Smooth muscle cell (in vitro differentiated cells): Measurements from ENCODE around the gene GALK2. TPM values are rescaled to one million over a fixed set of nuclear protein-coding genes. Genes with fewer than 3 reads are reported as not detected.
"Not testable (repeated sequence)": the region's sequence is repeated elsewhere in the genome, so short reads cannot be mapped to it uniquely, and the experiment has no call there.

Experiments
- DNase-seq: peaks from one replicate; lab custom pipeline; 2025; ENCODE audit not compliant: unreplicated experiment; lab: John Stamatoyannopoulos, UW
- H2AFZ ChIP-seq: fragments of 200-600 bp; sonication (generic); 2 replicates; pipeline ENCODE4 v1.6.0; 2016; ENCODE audit warnings: antibody characterized with exemption, low read depth, mild to moderate bottlenecking
- H3F3A ChIP-seq: fragments of 200-600 bp; sonication (generic); 2 replicates; pipeline ENCODE4 v1.6.0; 2017; ENCODE audit warnings: antibody characterized with exemption, low read depth
- H3K27ac ChIP-seq: fragments of 200-600 bp; sonication (generic); 2 replicates; pipeline ENCODE4 v1.5.1; 2016; ENCODE audit warnings: low read depth, mild to moderate bottlenecking
- H3K27me3 ChIP-seq: fragments of 200-600 bp; sonication (generic); 2 replicates; pipeline ENCODE4 v1.6.1; 2016; ENCODE audit warnings: low read depth, mild to moderate bottlenecking
- H3K36me3 ChIP-seq: fragments of 200-600 bp; sonication (generic); 2 replicates; pipeline ENCODE4 v1.5.1; 2016; ENCODE audit warnings: low read depth
- H3K4me1 ChIP-seq: fragments of 200-600 bp; sonication (generic); 2 replicates; pipeline ENCODE4 v1.5.1; 2016; ENCODE audit warnings: low read depth
- H3K4me2 ChIP-seq: fragments of 200-600 bp; sonication (generic); 2 replicates; pipeline ENCODE4 v1.6.0; 2016; ENCODE audit warnings: mild to moderate bottlenecking
- H3K4me3 ChIP-seq: fragments of 200-600 bp; sonication (generic); 2 replicates; pipeline ENCODE4 v1.5.1; 2016; ENCODE audit warnings: mild to moderate bottlenecking
- H3K79me2 ChIP-seq: fragments of 200-600 bp; sonication (generic); 2 replicates; pipeline ENCODE4 v1.6.0; 2016; ENCODE audit warnings: low read depth, mild to moderate bottlenecking
- H3K9ac ChIP-seq: fragments of 200-600 bp; sonication (generic); 2 replicates; pipeline ENCODE4 v1.6.0; 2016; ENCODE audit warnings: low read depth
- H3K9me3 ChIP-seq: fragments of 200-600 bp; sonication (generic); replicated peaks from 2 replicates; pipeline ENCODE4 v1.5.1; 2016; ENCODE audit warnings: low read depth
- H4K20me1 ChIP-seq: fragments of 200-600 bp; sonication (generic); 2 replicates; pipeline ENCODE4 v1.6.0; 2016; ENCODE audit warnings: low read depth
- CTCF ChIP-seq: fragments of 200-600 bp; sonication (generic); IDR thresholded peaks from 2 replicates; pipeline ENCODE4 v1.5.1; 2017; ENCODE audit warnings: borderline replicate concordance, mild to moderate bottlenecking, antibody characterized with exemption; ENCODE audit not compliant: insufficient read depth, poor library complexity, severe bottlenecking
- WGBS: methylation state at CpG from one replicate; pipeline ENCODE4 v1.1.7; 2016; ENCODE audit warnings: low lambda C conversion rate; 5-methylcytosine and 5-hydroxymethylcytosine counted together
- polyA plus RNA-seq: library from polyadenylated mRNA; unstranded; fragments of >200 nt; fragmentation: Nextera tagmentation; extraction: Ambion mirVana; gene quantifications from 2 replicates; pipeline ENCODE4 v1.2.1, GENCODE V29; 2016
- total RNA-seq: library from RNA; depleted of rRNA; stranded (reverse); fragments of >200 nt; gene quantifications from 2 replicates; pipeline ENCODE4 v1.2.3, GENCODE V29; 2014

Gene GALK2
- total and polyA plus RNA-seq, 2 experiments from 2014 or later = 24.4 to 33.4 TPM

- H3K4me1 ChIP-seq = no peaks in the 10 kb centered on the region
- H3K79me2 ChIP-seq = peaks cover 26% of the 10 kb centered on the region
Observed at GRCh38 chr15:49200347-49200746, 30.3 kb downstream of the GALK2 start.

GRCh38 chr15:49208102-49208501 lies 38.1 kb downstream of the GALK2 start:
- H3K4me3 ChIP-seq, H3K27me3 ChIP-seq, H4K20me1 ChIP-seq, DNase-seq, H3K9ac ChIP-seq, H3K4me2 ChIP-seq, H3K36me3 ChIP-seq, H3F3A ChIP-seq, H2AFZ ChIP-seq, H3K27ac ChIP-seq, H3K9me3 ChIP-seq, H3K4me1 ChIP-seq: not testable (repeated sequence)
- H3K79me2 ChIP-seq = peaks cover 42% of the 10 kb centered on the region

More at GRCh38 chr15:49200347-49200746, 30.3 kb downstream of the GALK2 start:
- Histone ChIP-seq H4K20me1 (peaks cover 26% of the 10 kb centered on the region), H3K4me2 (no peak overlapping the region), H2AFZ (no peak overlapping the region), H3K27ac (no peak overlapping the region), H3K9ac (no peak overlapping the region), H3K36me3 (peaks cover 4% of the 10 kb centered on the region), H3F3A (no peaks in the 10 kb centered on the region), H3K4me3 (no peak overlapping the region), H3K9me3 (no peaks in the 10 kb centered on the region), H3K27me3 (no peaks in the 10 kb centered on the region)
- no peak for TF ChIP-seq CTCF
- 78% methylated on average over 3 of the region's 3 CpGs for WGBS
- no peak for DNase-seq

GRCh38 chr15:49212897-49213296 lies 42.9 kb downstream of the GALK2 start:
- H3K4me2 ChIP-seq = no peak overlapping the region
- 89% methylated on average over 1 of the region's 1 CpG for WGBS
- H3K9ac ChIP-seq = no peak overlapping the region
- no peaks in the 10 kb centered on the region for H3K4me1 ChIP-seq
- H3K27ac ChIP-seq = no peak overlapping the region
- no peak overlapping the region for H2AFZ ChIP-seq
- no peaks in the 10 kb centered on the region for H3K36me3 ChIP-seq
- no peaks in the 10 kb centered on the region for H3K27me3 ChIP-seq
- H3K9me3 ChIP-seq = no peaks in the 10 kb centered on the region
- H4K20me1 ChIP-seq = peaks cover 12% of the 10 kb centered on the region
- no peak for DNase-seq
- H3K4me3 ChIP-seq = no peak overlapping the region
- no peaks in the 10 kb centered on the region for H3F3A ChIP-seq
- no peak for TF ChIP-seq CTCF
- H3K79me2 ChIP-seq = peaks cover 29% of the 10 kb centered on the region

- no peak overlapping the region for H3K27ac ChIP-seq
- 80% methylated on average over 7 of the region's 7 CpGs for WGBS
- H3K9me3 ChIP-seq = no peaks in the 10 kb centered on the region
- H2AFZ ChIP-seq = no peak overlapping the region
- no peaks in the 10 kb centered on the region for H3K36me3 ChIP-seq
- no peaks in the 10 kb centered on the region for H3K27me3 ChIP-seq
- TF ChIP-seq CTCF = no peak
- H4K20me1 ChIP-seq = peaks cover 12% of the 10 kb centered on the region
- no peaks in the 10 kb centered on the region for H3F3A ChIP-seq
- no peak overlapping the region for H3K4me2 ChIP-seq
- H3K79me2 ChIP-seq = peaks cover 15% of the 10 kb centered on the region
- DNase-seq = no peak
- no peak overlapping the region for H3K4me3 ChIP-seq
- no peaks in the 10 kb centered on the region for H3K4me1 ChIP-seq
- no peak overlapping the region for H3K9ac ChIP-seq
Observed at GRCh38 chr15:49215768-49216739, 46.0 kb downstream of the GALK2 start.
